Lower leg skin (tissue), 4 donors: ENCODE measurements around the gene KIR3DL3. TPM values are rescaled to one million over a fixed set of nuclear protein-coding genes. Genes with fewer than 3 reads are reported as not detected.
"Not testable (repeated sequence)": the region's sequence is repeated elsewhere in the genome, so short reads cannot be mapped to it uniquely, and the experiment has no call there.

ENCODE experiments used
- DNase-seq, 2 donors: peaks; one replicate each; pipeline ENCODE4 v3.0.0-alpha.2; 2019; ENCODE audit warnings: low spot score in 2 of 2
- H3K4me3 ChIP-seq: fragments of 200-600 bp; sonication (generic); 2 replicates; pipeline ENCODE4 v1.5.1; 2017; ENCODE audit warnings: mild to moderate bottlenecking, low read depth; ENCODE audit not compliant: poor library complexity, severe bottlenecking
- CTCF ChIP-seq, 3 donors: fragments of 450-650 bp; IDR thresholded peaks; one replicate each; pipeline ENCODE4 v1.5.1; 2016; ENCODE audit warnings: antibody characterized with exemption in 3 of 3, mild to moderate bottlenecking in 3 of 3, moderate library complexity in 2 of 3
- POLR2A ChIP-seq, 2 donors: fragments of 450-650 bp; IDR thresholded peaks; one replicate each; pipeline ENCODE4 v1.6.1; 2016 to 2017; ENCODE audit warnings: antibody characterized with exemption in 2 of 2, mild to moderate bottlenecking in 1 of 2, moderate library complexity in 1 of 2
- WGBS, 2 donors: methylation state at CpG; one replicate each; pipeline ENCODE4 v1.1.5; 2018; 5-methylcytosine and 5-hydroxymethylcytosine counted together
- intact Hi-C: fragments of 100-400 bp; cut with DNase I; formaldehyde crosslinking; loops from one replicate; pipeline ENCODE4 v1.15.0; 2023; ENCODE audit warnings: low total_unique reads
- total RNA-seq, 4 donors: library from RNA; depleted of rRNA; stranded (reverse); fragments of >200 nt; gene quantifications; one replicate each; pipeline ENCODE4 v1.1.0, GENCODE V29; 2016

The KIR3DL3 gene
- total RNA-seq, 4 donors from 2014 or later: not detected

GRCh38 chr19:54725321-54725720 lies 1.1 kb downstream of the KIR3DL3 start:
- H3K4me3 ChIP-seq: no peak overlapping the region
- TF ChIP-seq CTCF (IDR thresholded peaks at IDR 0.05) (no peak), POLR2A (IDR thresholded peaks at IDR 0.05) (no peak)
- intact Hi-C loops: no loop called here
- 76 to 86% methylated on average over 7 of the region's 7 CpGs for WGBS, 2 donors
- DNase-seq: peak in 1 of 2 donors; percentile 69

DNA sequence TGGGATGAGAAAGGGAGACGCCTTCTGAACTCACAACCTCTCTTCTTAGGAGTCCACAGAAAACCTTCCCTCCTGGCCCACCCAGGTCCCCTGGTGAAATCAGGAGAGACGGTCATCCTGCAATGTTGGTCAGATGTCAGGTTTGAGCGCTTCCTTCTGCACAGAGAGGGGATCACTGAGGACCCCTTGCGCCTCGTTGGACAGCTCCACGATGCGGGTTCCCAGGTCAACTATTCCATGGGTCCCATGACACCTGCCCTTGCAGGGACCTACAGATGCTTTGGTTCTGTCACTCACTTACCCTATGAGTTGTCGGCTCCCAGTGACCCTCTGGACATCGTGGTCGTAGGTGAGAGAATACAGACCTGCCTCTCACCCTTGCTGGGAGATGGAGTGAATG lies 3.3 kb downstream of the KIR3DL3 start:
- TF ChIP-seq POLR2A (IDR thresholded peaks at IDR 0.05) (no peak), CTCF (IDR thresholded peaks at IDR 0.05) (no peak)
- no peak overlapping the region for H3K4me3 ChIP-seq
- intact Hi-C loops: no loop called here
- peak in 1 of 2 donors; percentile 42 for DNase-seq
- 76 to 86% methylated on average over 10 of the region's 10 CpGs for WGBS, 2 donors

GRCh38 chr19:54728167-54728566 lies 3.9 kb downstream of the KIR3DL3 start:
- H3K4me3 ChIP-seq: no peak overlapping the region
- 61 to 70% methylated on average over 3 of the region's 3 CpGs for WGBS, 2 donors
- intact Hi-C loops: no loop called here
- TF ChIP-seq POLR2A (IDR thresholded peaks at IDR 0.05) (no peak), CTCF (IDR thresholded peaks at IDR 0.05) (no peak)
- DNase-seq: peak in 1 of 2 donors; percentile 58

GRCh38 chr19:54729416-54730188 lies 5.4 kb downstream of the KIR3DL3 start:
- TF ChIP-seq CTCF (IDR thresholded peaks at IDR 0.05): no peak
- TF ChIP-seq POLR2A (IDR thresholded peaks at IDR 0.05): no peak
- intact Hi-C loops: no loop called here
- no peak overlapping the region for H3K4me3 ChIP-seq
- WGBS, 2 donors: 67 to 76% methylated on average over 12 to 14 of the region's 15 CpGs
- no peak for DNase-seq

GRCh38 chr19:54731191-54731590 lies 6.9 kb downstream of the KIR3DL3 start:
- intact Hi-C loops: no loop called here
- TF ChIP-seq CTCF (IDR thresholded peaks at IDR 0.05): no peak
- no peak for TF ChIP-seq POLR2A (IDR thresholded peaks at IDR 0.05)

GRCh38 chr19:54738306-54738705 lies 14.1 kb downstream of the KIR3DL3 start, which contains the start of gene KIR2DL3:
TSS of gene KIR2DL3 (plus strand) at chr19:54738513. CDS start at chr19:54738546, 33 bp downstream.
- intact Hi-C loops, H3K4me3 ChIP-seq, DNase-seq: not testable (repeated sequence)
- WGBS, 2 donors: 90 to 94% methylated on average over 12 to 16 of the region's 16 CpGs

More at GRCh38 chr19:54731191-54731590, 6.9 kb downstream of the KIR3DL3 start:
- no peak for DNase-seq
- H3K4me3 ChIP-seq: no peak overlapping the region
- WGBS, 2 donors: 60 to 67% methylated on average over 8 of the region's 8 CpGs
